ENCODE measurements around the gene TPD52L1. TPM values are rescaled to one million over a fixed set of nuclear protein-coding genes. Genes with fewer than 3 reads are reported as not detected.

The TPD52L1 gene
- total and polyA plus RNA-seq, 2 donors (not counting 3 experiments of a cell fraction or from before 2014, with no cell fraction given), result 0.29 to 0.37 TPM

GRCh38 chr6:125174626-125175025 lies 21.1 kb downstream of the TPD52L1 start:
- ChIA-PET CTCF (interaction anchor here (0.6 to 2.1 kb wide), 5 partner anchors 9 to 304 kb away, joined by 3 to 7 read pairs (median 4); partner anchors contain the start of gene TPD52L1), POLR2A (no interaction called here)
- peaks cover 3 to 4% of the 10 kb centered on the region in 2 experiments for H3K27me3 ChIP-seq (ENCODE audit: control insufficient read depth in 2 of 2, insufficient read depth in 2 of 2, low read length in 2 of 2)
- H3K27ac ChIP-seq (ENCODE audit: insufficient read depth, low read depth, low read length), result no peak overlapping the region
- no peaks in the 10 kb centered on the region for H4K20me1 ChIP-seq (replicated peaks; ENCODE audit: control insufficient read depth, extremely low read depth, insufficient read depth, low read length)
- TF ChIP-seq MYC (IDR thresholded peaks at IDR 0.05; ENCODE audit: low read depth, low read length), result no peak
- H3K4me3 ChIP-seq (replicated peaks in 1 of 3; ENCODE audit: insufficient read depth in 1 of 3, low read depth in 1 of 3, low read length in 3 of 3), result no peak overlapping the region
- no peak for DNase-seq (ENCODE audit: low read depth, low spot score)
- H3K9me1 ChIP-seq (replicated peaks; ENCODE audit: control insufficient read depth, extremely low read depth, insufficient read depth, low read length), result no peaks in the 10 kb centered on the region
- no peak overlapping the region for H3K9ac ChIP-seq (replicated peaks; ENCODE audit: extremely low read depth, insufficient read depth, low read length)
- H3K4me2 ChIP-seq (ENCODE audit: insufficient read depth, low read length), result no peak overlapping the region
- intact Hi-C loops (cut with micrococcal nuclease) (no loop called here), dilution Hi-C loops (cut with MboI; ENCODE audit: extremely low pct_ligation_motif_present, low sequenced_read_pairs) (no loop called here)
- no peaks in the 10 kb centered on the region for H3K4me1 ChIP-seq (ENCODE audit: control insufficient read depth, extremely low read depth, insufficient read depth, low read length)
- H3K79me2 ChIP-seq (ENCODE audit: control insufficient read depth, insufficient read depth, low read length), result no peaks in the 10 kb centered on the region
- H3K36me3 ChIP-seq (ENCODE audit: control insufficient read depth in 2 of 2, extremely low read depth in 1 of 2, insufficient read depth in 2 of 2, low read length in 2 of 2), result no peaks in the 10 kb centered on the region
- no peaks in the 10 kb centered on the region for H3K9me3 ChIP-seq (replicated peaks; ENCODE audit: control insufficient read depth, insufficient read depth, low read length)
- no peak overlapping the region for H2AFZ ChIP-seq (ENCODE audit: low read depth, low read length)
- FAIRE-seq, result no peak
- no TSS peak for BruUV-seq (replicated peaks)

- dilution Hi-C loops (cut with MboI; ENCODE audit: extremely low pct_ligation_motif_present, low sequenced_read_pairs) (no loop called here), intact Hi-C loops (cut with micrococcal nuclease) (no loop called here)
- no peaks in the 10 kb centered on the region for H4K20me1 ChIP-seq (replicated peaks; ENCODE audit: control insufficient read depth, extremely low read depth, insufficient read depth, low read length)
- BruUV-seq (replicated peaks), result no TSS peak
- H3K27me3 ChIP-seq (ENCODE audit: control insufficient read depth in 2 of 2, insufficient read depth in 2 of 2, low read length in 2 of 2), result peaks cover 3 to 5% of the 10 kb centered on the region in 2 experiments
- ChIA-PET POLR2A (no interaction called here), CTCF (interaction anchor here (0.6 to 2.1 kb wide), 7 partner anchors 9 to 305 kb away, joined by 3 to 7 read pairs (median 4); partner anchors contain the start of gene TPD52L1)
- no peak overlapping the region for H3K27ac ChIP-seq (ENCODE audit: insufficient read depth, low read depth, low read length)
- no peaks in the 10 kb centered on the region for H3K9me1 ChIP-seq (replicated peaks; ENCODE audit: control insufficient read depth, extremely low read depth, insufficient read depth, low read length)
- H3K4me1 ChIP-seq (ENCODE audit: control insufficient read depth, extremely low read depth, insufficient read depth, low read length), result no peaks in the 10 kb centered on the region
- H3K4me3 ChIP-seq (replicated peaks in 1 of 3; ENCODE audit: insufficient read depth in 1 of 3, low read depth in 1 of 3, low read length in 3 of 3), result no peak overlapping the region
- no peaks in the 10 kb centered on the region for H3K79me2 ChIP-seq (ENCODE audit: control insufficient read depth, insufficient read depth, low read length)
- H3K9me3 ChIP-seq (replicated peaks; ENCODE audit: control insufficient read depth, insufficient read depth, low read length), result no peaks in the 10 kb centered on the region
- H3K9ac ChIP-seq (replicated peaks; ENCODE audit: extremely low read depth, insufficient read depth, low read length), result no peak overlapping the region
- TF ChIP-seq GATA2 (IDR thresholded peaks at IDR 0.05; ENCODE audit: insufficient read depth, insufficient read length, low read depth, low read length) (no peak), MAX (IDR thresholded peaks at IDR 0.05; ENCODE audit: insufficient read depth, insufficient read length) (no peak), MYC (IDR thresholded peaks at IDR 0.05; ENCODE audit: low read depth, low read length) (no peak), FOS (IDR thresholded peaks at IDR 0.05; ENCODE audit: borderline replicate concordance, insufficient read depth, low read length) (no peak)
- H3K4me2 ChIP-seq (ENCODE audit: insufficient read depth, low read length), result no peak overlapping the region
- DNase-seq (ENCODE audit: low read depth, low spot score) (no peak), FAIRE-seq (no peak)
- no peak overlapping the region for H2AFZ ChIP-seq (ENCODE audit: low read depth, low read length)
- H3K36me3 ChIP-seq (ENCODE audit: control insufficient read depth in 2 of 2, extremely low read depth in 1 of 2, insufficient read depth in 2 of 2, low read length in 2 of 2), result no peaks in the 10 kb centered on the region
Measured at GRCh38 chr6:125175466-125176048, 22.0 kb downstream of the TPD52L1 start.

All from endothelial cell of umbilical vein (primary cell).